Suprapubic skin (tissue), 4 donors: ENCODE measurements around the gene RAE1. TPM values are rescaled to one million over a fixed set of nuclear protein-coding genes. Genes with fewer than 3 reads are reported as not detected.

Source experiments
- DNase-seq, 2 donors: peaks; one replicate each; pipeline ENCODE4 v3.0.0-alpha.2; 2019; ENCODE audit warnings: low spot score in 2 of 2
- H3K27ac ChIP-seq: fragments of 200-600 bp; sonication (generic); one replicate; pipeline ENCODE4 v1.5.1; 2019
- H3K27me3 ChIP-seq: fragments of 200-600 bp; sonication (generic); one replicate; pipeline ENCODE4 v1.5.1; 2019
- H3K36me3 ChIP-seq: fragments of 200-600 bp; sonication (generic); one replicate; pipeline ENCODE4 v1.5.1; 2019
- H3K4me1 ChIP-seq: fragments of 200-600 bp; sonication (generic); one replicate; pipeline ENCODE4 v1.5.1; 2019
- H3K4me3 ChIP-seq: fragments of 200-600 bp; sonication (generic); one replicate; pipeline ENCODE4 v1.5.1; 2019; ENCODE audit warnings: mild to moderate bottlenecking
- H3K9me3 ChIP-seq: fragments of 200-600 bp; sonication (generic); one replicate; pipeline ENCODE4 v1.5.1; 2019
- EP300 ChIP-seq: sonication (generic); formaldehyde crosslinking; IDR thresholded peaks from one replicate; pipeline ENCODE4 v1.6.1; 2017; ENCODE audit warnings: antibody characterized with exemption
- POLR2A ChIP-seq, 2 donors: fragments of 450-650 bp; IDR thresholded peaks; one replicate each; pipeline ENCODE4 v1.6.1; 2017; ENCODE audit warnings: antibody characterized with exemption in 2 of 2, mild to moderate bottlenecking in 2 of 2, moderate library complexity in 2 of 2
- POLR2AphosphoS5 ChIP-seq, 3 donors: sonication (generic); formaldehyde crosslinking; IDR thresholded peaks; one replicate each; pipeline ENCODE4 v1.6.1; 2017; ENCODE audit warnings: antibody characterized with exemption in 3 of 3
- WGBS: methylation state at CpG from one replicate; pipeline ENCODE4 v1.1.5; 2018; 5-methylcytosine and 5-hydroxymethylcytosine counted together
- total RNA-seq, 4 donors: library from RNA; depleted of rRNA; stranded (reverse); fragments of >200 nt; gene quantifications; one replicate each; pipeline ENCODE4 v1.1.0, GENCODE V29; 2016
- TF ChIP-seq, protein P1 (sequence below), 2 donors: fragments of 200-600 bp in 1 of 2; fragments of 450-650 bp in 1 of 2; sonication (generic) in 1 of 2; IDR thresholded peaks; one replicate each; pipeline ENCODE4 v1.5.1; 2016 to 2019; ENCODE audit warnings: antibody characterized with exemption in 2 of 2, mild to moderate bottlenecking in 1 of 2, moderate library complexity in 1 of 2

The RAE1 gene
- total RNA-seq, 4 donors from 2014 or later: 31.2 to 45.1 (median 37.2) TPM

DNA sequence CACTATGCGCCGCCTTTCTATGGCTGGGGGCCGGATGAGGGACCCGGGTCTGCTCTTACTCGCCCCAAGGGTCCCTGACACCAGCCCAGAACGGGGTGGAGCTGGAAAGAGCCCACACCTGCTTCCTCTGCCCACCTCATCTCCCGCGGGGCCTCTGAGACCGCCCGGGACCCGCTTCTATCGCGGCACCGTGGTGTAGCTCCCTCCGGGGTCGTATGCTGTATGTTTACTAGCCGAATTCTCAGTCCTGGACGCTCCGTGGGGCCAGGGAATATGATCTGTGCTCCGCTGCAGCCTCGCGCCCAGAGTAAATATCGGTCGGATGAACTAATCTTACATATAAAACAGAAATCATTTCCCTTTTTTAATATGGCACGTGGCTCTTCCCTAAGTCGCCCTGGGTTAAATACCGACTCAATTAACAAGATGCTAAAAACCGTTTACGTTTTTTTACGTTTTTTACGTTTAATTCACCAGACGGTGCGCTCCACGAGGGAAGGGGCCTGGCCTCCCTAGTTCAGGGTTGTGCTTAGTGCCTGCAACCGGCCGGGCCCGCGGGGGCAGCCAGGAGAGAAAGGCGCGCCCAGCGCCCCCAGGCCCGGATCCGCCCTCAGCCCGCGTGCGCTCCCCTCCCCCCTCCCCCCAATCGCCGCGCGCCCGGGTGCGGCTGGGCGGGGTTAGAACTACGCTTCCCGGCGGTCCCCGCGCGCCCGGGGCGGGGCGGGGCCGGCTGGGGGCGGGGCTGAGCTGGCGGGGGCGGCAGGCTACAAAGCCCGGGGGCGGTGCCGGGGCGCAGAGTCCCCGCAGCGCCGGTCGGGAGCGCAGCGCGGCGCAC, 39.8 kb downstream of the RAE1 start, which contains the start of gene RBM38:
Gene RBM38, plus strand, starts transcription at position 793 of the 835 bp plus-strand sequence. CDS start 186 bp downstream, outside the sequence.
- peaks cover 60% of the 10 kb centered on the region for H3K4me1 ChIP-seq
- peaks cover 6% of the 10 kb centered on the region for H3K36me3 ChIP-seq
- peak within 1 kb of the TSS; percentile 67 for H3K27ac ChIP-seq
- WGBS: 42% methylated on average over 31 of the region's 78 CpGs
- no peaks in the 10 kb centered on the region for H3K9me3 ChIP-seq
- H3K27me3 ChIP-seq: no peaks in the 10 kb centered on the region
- no peak for DNase-seq
- TF ChIP-seq EP300 (no peak), POLR2A (IDR thresholded peaks at IDR 0.05) (no peak), POLR2AphosphoS5 (IDR thresholded peaks at IDR 0.05) (no peak)
- TF ChIP-seq, protein P1, sequence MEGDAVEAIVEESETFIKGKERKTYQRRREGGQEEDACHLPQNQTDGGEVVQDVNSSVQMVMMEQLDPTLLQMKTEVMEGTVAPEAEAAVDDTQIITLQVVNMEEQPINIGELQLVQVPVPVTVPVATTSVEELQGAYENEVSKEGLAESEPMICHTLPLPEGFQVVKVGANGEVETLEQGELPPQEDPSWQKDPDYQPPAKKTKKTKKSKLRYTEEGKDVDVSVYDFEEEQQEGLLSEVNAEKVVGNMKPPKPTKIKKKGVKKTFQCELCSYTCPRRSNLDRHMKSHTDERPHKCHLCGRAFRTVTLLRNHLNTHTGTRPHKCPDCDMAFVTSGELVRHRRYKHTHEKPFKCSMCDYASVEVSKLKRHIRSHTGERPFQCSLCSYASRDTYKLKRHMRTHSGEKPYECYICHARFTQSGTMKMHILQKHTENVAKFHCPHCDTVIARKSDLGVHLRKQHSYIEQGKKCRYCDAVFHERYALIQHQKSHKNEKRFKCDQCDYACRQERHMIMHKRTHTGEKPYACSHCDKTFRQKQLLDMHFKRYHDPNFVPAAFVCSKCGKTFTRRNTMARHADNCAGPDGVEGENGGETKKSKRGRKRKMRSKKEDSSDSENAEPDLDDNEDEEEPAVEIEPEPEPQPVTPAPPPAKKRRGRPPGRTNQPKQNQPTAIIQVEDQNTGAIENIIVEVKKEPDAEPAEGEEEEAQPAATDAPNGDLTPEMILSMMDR (IDR thresholded peaks at IDR 0.05): no peak
- peak within 1 kb of the TSS; percentile 79 for H3K4me3 ChIP-seq

DNA sequence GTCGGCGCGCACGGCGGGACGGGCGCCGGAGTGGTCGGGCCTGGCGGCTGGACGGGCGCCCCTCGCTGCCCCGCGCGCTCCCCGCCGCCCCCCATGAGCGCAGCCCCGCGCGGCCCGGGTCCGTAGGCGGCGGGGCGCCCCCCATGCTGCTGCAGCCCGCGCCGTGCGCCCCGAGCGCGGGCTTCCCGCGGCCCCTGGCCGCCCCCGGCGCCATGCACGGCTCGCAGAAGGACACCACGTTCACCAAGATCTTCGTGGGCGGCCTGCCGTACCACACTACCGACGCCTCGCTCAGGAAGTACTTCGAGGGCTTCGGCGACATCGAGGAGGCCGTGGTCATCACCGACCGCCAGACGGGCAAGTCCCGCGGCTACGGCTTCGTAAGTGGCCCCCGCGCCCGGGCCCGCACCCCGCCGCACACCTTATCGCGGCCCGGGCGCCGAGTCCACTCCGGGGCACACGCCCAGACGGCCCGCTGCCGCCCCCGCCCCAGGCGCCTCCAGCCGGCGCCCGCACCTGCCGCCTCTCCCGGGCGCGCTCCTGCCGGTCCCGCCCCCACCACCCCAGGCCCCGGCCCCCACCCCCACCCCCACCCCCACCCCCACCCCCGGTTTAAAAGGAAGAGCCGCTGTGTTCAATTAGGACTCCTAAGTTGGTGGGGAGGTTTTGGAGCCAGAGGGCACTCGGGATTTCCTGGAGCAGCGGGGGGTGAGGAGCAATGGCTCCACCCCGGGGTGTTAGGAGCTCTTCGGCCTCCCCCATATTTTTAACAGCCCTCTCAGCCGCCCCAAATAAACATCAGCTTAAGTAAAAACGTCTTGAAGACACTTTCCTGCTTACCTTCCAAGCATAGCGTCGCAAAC, 40.6 kb downstream of the RAE1 start:
- 6% methylated on average over 32 of the region's 98 CpGs for WGBS

DNA sequence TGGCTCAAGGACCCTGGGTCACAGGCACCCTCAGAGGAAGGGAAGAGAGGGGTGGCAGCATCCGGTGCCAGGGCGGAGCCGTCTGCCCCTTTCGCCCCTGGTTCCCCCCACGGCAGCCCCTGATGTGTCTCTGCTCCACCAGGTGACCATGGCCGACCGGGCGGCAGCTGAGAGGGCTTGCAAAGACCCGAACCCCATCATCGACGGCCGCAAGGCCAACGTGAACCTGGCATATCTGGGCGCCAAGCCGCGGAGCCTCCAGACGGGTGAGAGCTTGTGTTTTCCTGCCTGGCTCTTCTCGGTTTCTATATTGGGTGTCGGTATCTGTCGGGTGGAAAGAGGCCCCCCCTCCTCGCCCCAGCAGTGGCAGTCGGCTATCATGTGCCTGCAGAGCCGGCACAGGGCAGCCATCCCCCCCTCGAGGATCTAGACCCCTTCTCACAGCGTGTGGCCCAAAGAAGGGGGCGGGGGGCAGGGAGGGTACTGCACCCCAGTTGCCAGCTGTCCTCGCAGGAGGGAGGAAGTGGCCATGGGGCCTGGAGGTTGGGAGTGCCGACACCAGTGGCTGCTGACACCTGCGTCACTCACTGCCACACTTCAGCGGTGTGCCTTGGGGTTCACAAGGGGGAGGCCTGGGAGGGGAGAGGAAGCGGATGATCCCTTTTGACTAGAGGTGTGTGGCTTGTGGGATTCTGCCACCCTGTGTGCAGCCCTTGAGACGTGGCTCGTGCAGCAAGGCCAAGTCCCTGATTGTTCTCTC, 41.6 kb downstream of the RAE1 start:
- peak overlapping the region; percentile 31 for H3K27ac ChIP-seq
- peak overlapping the region; percentile 79 for H3K4me3 ChIP-seq
- peaks cover 62% of the 10 kb centered on the region for H3K4me1 ChIP-seq
- WGBS: 33% methylated on average over 8 of the region's 33 CpGs
- no peaks in the 10 kb centered on the region for H3K27me3 ChIP-seq
- peaks cover 10% of the 10 kb centered on the region for H3K36me3 ChIP-seq
- H3K9me3 ChIP-seq: no peaks in the 10 kb centered on the region
- no peak for DNase-seq
- TF ChIP-seq EP300: no peak
- no peak for TF ChIP-seq POLR2A (IDR thresholded peaks at IDR 0.05)
- TF ChIP-seq, protein P1 (IDR thresholded peaks at IDR 0.05): no peak
- no peak for TF ChIP-seq POLR2AphosphoS5 (IDR thresholded peaks at IDR 0.05)

More for the DNA sequence above, 40.6 kb downstream of the RAE1 start:
- no peaks in the 10 kb centered on the region for H3K9me3 ChIP-seq
- peak overlapping the region; percentile 79 for H3K4me3 ChIP-seq
- H3K4me1 ChIP-seq: peaks cover 60% of the 10 kb centered on the region
- no peaks in the 10 kb centered on the region for H3K27me3 ChIP-seq
- peaks cover 6% of the 10 kb centered on the region for H3K36me3 ChIP-seq
- H3K27ac ChIP-seq: peak overlapping the region; percentile 64
- TF ChIP-seq EP300 (no peak), POLR2A (IDR thresholded peaks at IDR 0.05) (peak in 1 of 2 donors; percentile 23), POLR2AphosphoS5 (IDR thresholded peaks at IDR 0.05) (no peak)
- TF ChIP-seq, protein P1 (IDR thresholded peaks at IDR 0.05): no peak
- no peak for DNase-seq

DNA sequence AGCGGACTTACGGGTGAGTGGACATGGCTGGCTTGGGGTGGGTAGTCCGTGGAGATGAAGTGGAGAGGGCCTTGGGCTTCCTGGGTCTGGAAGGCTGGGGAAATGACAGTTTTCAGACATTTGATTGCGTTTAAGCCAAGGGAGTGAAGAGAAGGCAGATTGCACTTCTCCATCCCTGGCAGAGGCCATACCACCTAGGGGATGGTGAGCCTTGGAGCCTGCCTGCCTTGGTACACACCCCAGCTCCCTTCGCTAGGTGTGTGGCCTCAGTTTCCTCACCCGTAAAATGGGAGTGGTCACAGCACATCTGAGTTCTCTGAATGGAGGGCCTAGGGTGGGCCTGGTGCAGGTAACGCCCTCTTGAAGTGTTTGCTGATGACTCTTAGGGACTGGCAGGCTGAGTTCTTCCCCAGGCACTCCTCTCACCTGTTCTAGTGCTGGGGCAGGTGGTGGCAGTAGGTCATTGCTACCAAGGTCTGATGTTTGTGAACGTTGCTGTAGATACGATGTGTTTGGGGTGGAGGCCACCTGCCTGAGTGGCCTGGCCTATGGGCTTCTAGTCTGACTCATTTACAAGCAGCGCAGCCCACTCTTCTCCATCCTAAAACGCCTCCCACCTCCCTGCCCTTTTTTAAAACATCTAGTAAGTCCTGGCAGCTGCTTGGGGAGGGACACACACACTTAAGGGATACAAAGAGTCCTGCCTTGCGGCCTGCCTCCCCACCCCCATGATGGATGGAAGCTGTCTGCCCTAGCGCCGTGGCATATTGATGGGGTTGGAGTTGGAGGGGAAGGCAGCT, 42.5 kb downstream of the RAE1 start:
- TF ChIP-seq, protein P1 (IDR thresholded peaks at IDR 0.05): no peak
- no peak for TF ChIP-seq POLR2AphosphoS5 (IDR thresholded peaks at IDR 0.05)
- no peak for TF ChIP-seq EP300
- peaks cover 71% of the 10 kb centered on the region for H3K4me1 ChIP-seq
- H3K9me3 ChIP-seq: no peaks in the 10 kb centered on the region
- 88% methylated on average over 13 of the region's 14 CpGs for WGBS
- H3K4me3 ChIP-seq: peak overlapping the region; percentile 79
- DNase-seq: no peak
- no peak overlapping the region for H3K27ac ChIP-seq
- H3K36me3 ChIP-seq: peaks cover 10% of the 10 kb centered on the region
- no peaks in the 10 kb centered on the region for H3K27me3 ChIP-seq
